ENCODE data around the gene PRKAG2. TPM values are rescaled to one million over a fixed set of nuclear protein-coding genes. Genes with fewer than 3 reads are reported as not detected.

The PRKAG2 gene
- total RNA-seq, 1 experiment from 2014 or later: 23.9 TPM

GRCh38 chr7:151862606-151863381 lies 14.1 kb downstream of the PRKAG2 start:
- intact Hi-C loops (cut with micrococcal nuclease): no loop called here
- ATAC-seq (no peak), DNase-seq (no peak)
- no peaks in the 10 kb centered on the region for H4K20me1 ChIP-seq (ENCODE audit: low read length)
- peaks cover 8% of the 10 kb centered on the region; the same call in 1 of the 2 replicates for H3K4me1 ChIP-seq (ENCODE audit: insufficient read depth, low read length)
- POLR2A ChIA-PET (ENCODE audit: unreplicated experiment): interaction anchor here (0.6 kb wide), 1 partner anchor 49 kb away, joined by 5 read pairs; no protein-coding TSS in a partner anchor
- H3K36me3 ChIP-seq (ENCODE audit: low read depth, low read length): no peaks in the 10 kb centered on the region
- no peak for TF ChIP-seq EZH2phosphoT487 (IDR thresholded peaks at IDR 0.05; ENCODE audit: borderline replicate concordance, low read length)
- no peak for TF ChIP-seq EZH2 (IDR thresholded peaks at IDR 0.05; ENCODE audit: low read length, unreplicated experiment)
- TF ChIP-seq, protein P1, sequence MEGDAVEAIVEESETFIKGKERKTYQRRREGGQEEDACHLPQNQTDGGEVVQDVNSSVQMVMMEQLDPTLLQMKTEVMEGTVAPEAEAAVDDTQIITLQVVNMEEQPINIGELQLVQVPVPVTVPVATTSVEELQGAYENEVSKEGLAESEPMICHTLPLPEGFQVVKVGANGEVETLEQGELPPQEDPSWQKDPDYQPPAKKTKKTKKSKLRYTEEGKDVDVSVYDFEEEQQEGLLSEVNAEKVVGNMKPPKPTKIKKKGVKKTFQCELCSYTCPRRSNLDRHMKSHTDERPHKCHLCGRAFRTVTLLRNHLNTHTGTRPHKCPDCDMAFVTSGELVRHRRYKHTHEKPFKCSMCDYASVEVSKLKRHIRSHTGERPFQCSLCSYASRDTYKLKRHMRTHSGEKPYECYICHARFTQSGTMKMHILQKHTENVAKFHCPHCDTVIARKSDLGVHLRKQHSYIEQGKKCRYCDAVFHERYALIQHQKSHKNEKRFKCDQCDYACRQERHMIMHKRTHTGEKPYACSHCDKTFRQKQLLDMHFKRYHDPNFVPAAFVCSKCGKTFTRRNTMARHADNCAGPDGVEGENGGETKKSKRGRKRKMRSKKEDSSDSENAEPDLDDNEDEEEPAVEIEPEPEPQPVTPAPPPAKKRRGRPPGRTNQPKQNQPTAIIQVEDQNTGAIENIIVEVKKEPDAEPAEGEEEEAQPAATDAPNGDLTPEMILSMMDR (conservative IDR thresholded peaks at IDR 0.05; ENCODE audit: low read depth, low read length): no peak
- BruUV-seq (replicated peaks): no TSS peak
- H2AFZ ChIP-seq (ENCODE audit: low read length): no peak overlapping the region
- no peak overlapping the region for H3K9ac ChIP-seq (ENCODE audit: low read length)
- no peaks in the 10 kb centered on the region for H3K79me2 ChIP-seq (ENCODE audit: low read length)
- H3K27me3 ChIP-seq (ENCODE audit: low read length): no peaks in the 10 kb centered on the region
- H3K27ac ChIP-seq (ENCODE audit: low read length): no peak overlapping the region
- H3K4me3 ChIP-seq (ENCODE audit: low read length): no peak overlapping the region
- no peak overlapping the region for H3K4me2 ChIP-seq (ENCODE audit: low read length)
- H3K9me2 ChIP-seq (replicated peaks; ENCODE audit: low read length): no peaks in the 10 kb centered on the region
- CTCF ChIA-PET: interaction anchor here (0.6 to 0.9 kb wide), 2 partner anchors 71 to 81 kb away, joined by 3 to 7 read pairs; no protein-coding TSS in a partner anchor
- no peaks in the 10 kb centered on the region for H3F3A ChIP-seq (ENCODE audit: low read length, unreplicated experiment)
- no peaks in the 10 kb centered on the region for H3K9me3 ChIP-seq (ENCODE audit: low read length)

GRCh38 chr7:151861881-151862280 lies 15.0 kb downstream of the PRKAG2 start:
- Histone ChIP-seq H3K9ac (ENCODE audit: low read length) (no peak overlapping the region), H3K4me2 (ENCODE audit: low read length) (no peak overlapping the region), H3K27me3 (ENCODE audit: low read length) (no peaks in the 10 kb centered on the region), H3K9me3 (ENCODE audit: low read length) (no peaks in the 10 kb centered on the region), H3K4me3 (ENCODE audit: low read length) (no peak overlapping the region), H3F3A (ENCODE audit: low read length, unreplicated experiment) (no peaks in the 10 kb centered on the region), H3K27ac (ENCODE audit: low read length) (no peak overlapping the region), H4K20me1 (ENCODE audit: low read length) (no peaks in the 10 kb centered on the region), H2AFZ (ENCODE audit: low read length) (no peak overlapping the region), H3K4me1 (ENCODE audit: insufficient read depth, low read length) (peaks cover 8% of the 10 kb centered on the region; the same call in 1 of the 2 replicates), H3K79me2 (ENCODE audit: low read length) (no peaks in the 10 kb centered on the region), H3K36me3 (ENCODE audit: low read depth, low read length) (no peaks in the 10 kb centered on the region), H3K9me2 (replicated peaks; ENCODE audit: low read length) (no peaks in the 10 kb centered on the region)
- DNase-seq: no peak
- intact Hi-C loops (cut with micrococcal nuclease): no loop called here
- no TSS peak for BruUV-seq (replicated peaks)
- no peak for TF ChIP-seq EZH2 (IDR thresholded peaks at IDR 0.05; ENCODE audit: low read length, unreplicated experiment)
- no peak for TF ChIP-seq EZH2phosphoT487 (IDR thresholded peaks at IDR 0.05; ENCODE audit: borderline replicate concordance, low read length)
- TF ChIP-seq, protein P1 (conservative IDR thresholded peaks at IDR 0.05; ENCODE audit: low read depth, low read length): no peak
- ChIA-PET CTCF (no interaction called here), POLR2A (ENCODE audit: unreplicated experiment) (no interaction called here)
- ATAC-seq: no peak

- BruUV-seq (replicated peaks): no TSS peak
- Histone ChIP-seq H2AFZ (ENCODE audit: low read length) (no peak overlapping the region), H3K36me3 (ENCODE audit: low read depth, low read length) (no peaks in the 10 kb centered on the region), H3K4me3 (ENCODE audit: low read length) (no peak overlapping the region), H3F3A (ENCODE audit: low read length, unreplicated experiment) (no peaks in the 10 kb centered on the region), H3K9me3 (ENCODE audit: low read length) (no peaks in the 10 kb centered on the region), H3K27ac (ENCODE audit: low read length) (no peak overlapping the region), H4K20me1 (ENCODE audit: low read length) (no peaks in the 10 kb centered on the region), H3K9me2 (replicated peaks; ENCODE audit: low read length) (no peaks in the 10 kb centered on the region), H3K9ac (ENCODE audit: low read length) (no peak overlapping the region), H3K4me1 (ENCODE audit: insufficient read depth, low read length) (peaks cover 8% of the 10 kb centered on the region; the same call in 1 of the 2 replicates), H3K79me2 (ENCODE audit: low read length) (no peaks in the 10 kb centered on the region), H3K4me2 (ENCODE audit: low read length) (no peak overlapping the region), H3K27me3 (ENCODE audit: low read length) (no peaks in the 10 kb centered on the region)
- intact Hi-C loops (cut with micrococcal nuclease): no loop called here
- DNase-seq (no peak), ATAC-seq (no peak)
- TF ChIP-seq, protein P1 (conservative IDR thresholded peaks at IDR 0.05; ENCODE audit: low read depth, low read length): no peak
- TF ChIP-seq EZH2 (IDR thresholded peaks at IDR 0.05; ENCODE audit: low read length, unreplicated experiment) (no peak), EZH2phosphoT487 (IDR thresholded peaks at IDR 0.05; ENCODE audit: borderline replicate concordance, low read length) (no peak)
- POLR2A ChIA-PET (ENCODE audit: unreplicated experiment): no interaction called here
- CTCF ChIA-PET: no interaction called here
Observed at GRCh38 chr7:151860771-151861170, 16.1 kb downstream of the PRKAG2 start.

All from PC-3 (cell line).